ENCODE results near the gene CEACAM4.
"Not testable (repeated sequence)": the region's sequence is repeated elsewhere in the genome, so short reads cannot be mapped to it uniquely, and the experiment has no call there.

CEACAM4 gene

GRCh38 chr19:41582577-41583182, 44.2 kb downstream of the CEACAM4 start:
- not testable (repeated sequence) for DNase-seq

DNA sequence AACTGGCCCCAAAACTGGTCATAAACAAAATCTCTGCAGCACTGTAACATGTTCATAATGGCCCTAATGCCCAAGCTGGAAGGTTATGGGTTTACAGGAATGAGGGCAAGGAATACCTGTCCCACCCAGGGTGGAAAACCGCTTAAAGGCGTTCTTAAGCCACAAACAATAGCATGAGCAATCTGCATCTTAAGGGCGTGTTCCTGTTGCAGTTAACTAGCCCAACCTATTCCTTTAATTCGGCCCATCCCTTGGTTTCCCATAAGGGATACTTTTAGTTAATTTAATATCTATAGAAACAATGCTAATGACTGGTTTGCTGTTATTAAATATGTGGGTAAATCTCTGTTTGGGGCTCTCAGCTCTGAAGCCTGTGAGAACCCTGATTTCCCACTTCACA, 45.8 kb downstream of the CEACAM4 start:
- DNase-seq, result not testable (repeated sequence)

DNA sequence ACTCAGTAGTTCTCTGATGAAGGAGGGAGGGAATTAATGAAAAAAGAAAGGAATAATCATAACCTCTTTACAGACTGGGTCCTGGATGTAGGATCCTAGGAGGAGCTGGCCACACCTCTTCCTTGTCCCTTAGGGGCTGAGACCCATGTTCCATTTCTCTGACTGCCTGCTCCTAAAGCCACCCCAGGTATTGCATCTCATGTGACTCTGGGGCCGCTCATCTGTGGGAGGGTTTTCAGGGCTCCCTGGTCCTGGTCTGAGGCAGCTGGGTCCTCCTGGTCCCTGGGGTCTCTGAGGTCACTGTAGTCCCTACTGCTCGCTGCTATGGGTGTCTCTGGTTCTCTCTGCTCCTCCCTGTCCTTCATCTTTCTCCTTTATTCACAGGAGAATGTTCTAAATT, 48.0 kb downstream of the CEACAM4 start:
- DNase-seq, result no peak

DNA sequence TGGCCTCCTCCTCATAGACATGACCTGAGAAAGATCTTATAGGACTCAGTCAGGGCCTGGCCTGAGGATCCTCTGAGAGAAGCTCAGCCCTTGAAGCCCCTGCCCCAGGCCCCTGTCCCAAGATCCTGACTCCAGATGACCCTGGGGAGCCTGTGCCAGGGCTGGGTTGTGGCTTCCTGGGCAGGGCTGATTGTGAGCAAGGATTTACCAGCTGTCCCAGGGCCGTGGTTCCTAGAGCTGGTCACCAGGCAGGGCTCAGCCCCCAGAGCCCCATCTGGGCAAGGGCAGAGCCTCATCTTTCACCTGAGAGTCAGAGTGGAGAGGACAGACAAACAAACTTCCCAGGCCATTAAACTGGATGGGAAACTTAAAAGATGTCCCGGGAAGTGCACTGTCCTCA, 49.0 kb downstream of the CEACAM4 start:
- DNase-seq, result no peak

GRCh38 chr19:41577144-41577830, 49.6 kb downstream of the CEACAM4 start:
- no peak for DNase-seq

DNA sequence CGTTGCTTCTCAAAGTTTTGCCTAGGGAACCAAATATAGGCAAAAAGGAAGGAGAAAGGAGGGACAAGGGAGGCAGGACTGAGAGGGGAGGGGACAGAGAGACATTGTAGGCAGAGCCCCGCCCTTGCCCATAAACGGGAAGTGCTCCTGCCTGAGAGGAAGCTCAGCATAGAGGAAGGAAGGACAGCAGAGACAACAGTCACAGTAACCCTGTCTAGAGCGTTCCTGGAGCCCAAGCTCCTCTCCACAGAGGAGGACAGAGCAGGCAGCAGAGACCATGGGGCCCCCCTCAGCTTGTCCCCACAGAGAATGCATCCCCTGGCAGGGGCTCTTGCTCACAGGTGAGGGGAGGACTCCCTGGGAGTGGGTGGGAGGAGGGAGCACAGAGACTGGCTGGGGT, 50.9 kb downstream of the CEACAM4 start, which contains the start of gene CEACAM21:
Gene CEACAM21, plus strand, starts transcription at position 169 of the 400 bp plus-strand sequence. Its CDS starts 109 bp downstream, at position 278.
- no peak for DNase-seq

DNA sequence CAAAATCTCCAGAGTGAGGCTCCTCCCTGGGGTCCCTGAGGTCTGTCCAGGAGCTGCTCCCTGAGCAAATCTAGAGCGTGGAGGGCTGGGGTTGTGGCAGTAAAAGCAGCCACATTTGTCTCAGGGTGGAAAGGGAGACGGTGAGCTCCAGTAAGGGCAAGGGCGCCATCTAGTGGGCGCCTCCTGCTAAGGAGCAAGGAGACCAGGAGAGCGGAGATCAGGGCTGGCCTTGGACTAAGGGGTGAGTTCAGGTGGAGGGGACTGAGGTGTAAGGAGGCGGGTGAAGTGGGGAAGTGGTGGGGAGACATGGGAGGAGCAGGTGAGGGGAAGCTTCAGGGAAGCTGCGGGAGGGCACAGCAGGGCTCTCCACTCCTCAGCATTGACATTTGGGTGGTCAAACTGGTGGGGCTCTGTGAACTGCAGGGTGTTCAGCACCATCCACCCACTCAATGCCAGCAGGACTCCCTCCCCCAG, 56.2 kb downstream of the CEACAM4 start:
- DNase-seq, result peak; percentile 52

DNA sequence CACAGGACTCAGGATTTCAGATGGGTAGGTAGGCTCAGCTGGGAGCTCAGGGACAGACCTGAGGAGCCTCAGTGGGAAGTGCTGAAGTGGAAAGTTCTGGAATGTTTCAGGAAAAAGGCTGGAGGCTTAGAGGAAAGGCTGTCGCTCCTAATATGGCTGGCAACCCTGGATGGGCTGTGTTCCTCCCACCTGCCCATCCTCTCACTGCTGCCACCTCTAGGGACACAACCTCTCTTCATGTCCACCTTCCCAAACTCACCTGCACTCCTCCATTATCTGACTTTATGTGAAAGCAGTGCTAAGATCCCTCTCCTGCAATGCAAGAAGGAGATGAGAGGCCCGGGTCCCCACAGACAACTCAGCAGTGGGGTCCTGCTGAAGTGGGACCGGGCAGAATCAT, 56.7 kb downstream of the CEACAM4 start:
- DNase-seq, result no peak

DNA sequence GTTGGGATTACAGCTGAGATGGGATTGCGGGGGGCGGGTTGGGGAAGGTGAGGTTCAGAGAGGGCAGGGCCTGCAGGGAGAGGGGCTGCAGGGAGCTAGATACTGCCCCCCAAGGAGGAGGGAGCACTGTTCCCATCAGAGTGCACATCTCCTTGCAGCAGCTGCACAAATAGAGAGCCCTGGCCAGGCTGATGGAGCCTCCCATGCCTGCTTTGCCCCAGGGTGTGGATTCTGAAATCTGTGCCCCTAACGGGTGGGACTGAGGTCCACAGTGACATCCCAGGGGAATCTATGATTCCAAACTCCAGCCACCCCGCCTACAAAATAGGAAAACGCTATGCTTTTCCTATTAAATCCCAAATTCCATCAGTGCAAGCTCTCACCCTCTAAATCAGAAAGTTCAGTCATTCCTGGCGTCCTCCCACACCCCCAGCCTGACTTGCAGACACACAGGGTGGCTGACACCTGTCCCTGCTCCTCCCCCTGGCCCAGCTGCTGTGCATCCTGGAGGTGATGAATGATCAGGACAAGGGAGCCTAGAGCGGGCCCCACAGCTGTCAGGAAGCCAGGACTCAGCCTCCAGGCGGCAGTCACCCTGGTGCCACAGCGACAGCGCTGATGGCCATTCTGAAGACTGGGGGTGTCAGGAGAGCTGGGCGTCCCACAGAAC, 57.3 kb downstream of the CEACAM4 start:
- no peak for DNase-seq
